Placental pericyte (primary cell): ENCODE results near the gene TST. TPM values are rescaled to one million over a fixed set of nuclear protein-coding genes. Genes with fewer than 3 reads are reported as not detected.

Source experiments
- small RNA-seq: library from RNA; depleted of rRNA; stranded (forward); fragments of <200 nt; gene quantifications from one replicate; pipeline ENCODE3, GENCODE V24; 2012; ENCODE audit warnings: low replicate concordance
- total RNA-seq: library from RNA; depleted of rRNA; stranded (reverse); fragments of >200 nt; gene quantifications from 2 replicates; pipeline ENCODE4 v1.2.3, GENCODE V29; 2012

TST gene
- 34.4 and 64.6 TPM in 2 replicates for total RNA-seq

DNA sequence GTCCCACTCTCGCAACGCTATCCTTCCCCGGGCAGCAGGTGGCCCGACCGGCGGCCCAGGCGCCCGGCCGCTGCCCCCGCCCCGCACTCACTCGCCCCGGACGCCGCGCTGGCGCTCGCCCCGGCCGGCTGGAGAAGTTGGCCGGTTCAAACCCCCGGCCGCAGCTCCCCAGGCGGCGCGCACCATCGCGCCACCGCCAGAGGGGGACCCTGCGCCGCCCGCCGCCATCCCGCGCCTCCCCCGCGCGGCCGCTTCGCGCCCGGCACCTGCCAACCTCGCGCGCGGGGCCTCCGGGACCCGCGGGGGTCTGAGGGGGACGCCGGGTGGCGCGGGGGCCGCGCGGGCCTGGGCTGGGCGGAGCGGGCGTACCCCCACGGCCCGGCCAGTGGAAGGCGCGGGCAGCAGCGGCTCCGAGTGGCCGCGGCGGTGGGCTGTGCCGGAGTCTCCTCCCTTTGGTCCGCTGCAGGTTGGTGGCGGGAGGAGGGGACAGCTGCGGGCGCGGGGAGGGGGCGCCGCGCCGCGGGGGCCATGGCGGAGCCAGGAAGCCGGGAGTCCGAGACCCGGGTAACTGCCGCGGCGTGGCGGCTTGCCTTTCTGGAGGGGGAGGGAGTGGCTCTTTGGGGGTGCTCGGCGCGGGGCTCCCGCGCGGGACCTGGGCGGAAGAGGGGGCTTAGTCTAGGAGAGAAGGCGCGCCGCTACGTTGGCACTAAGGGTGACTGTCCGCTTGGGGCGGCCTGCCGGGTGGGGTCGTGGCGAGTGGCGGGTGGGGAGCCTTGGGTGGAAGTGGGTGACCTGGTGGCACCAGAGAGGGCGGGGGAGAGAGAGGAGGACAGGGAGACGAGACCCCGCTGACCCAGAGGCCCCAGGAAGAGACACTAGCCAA lies at the start of gene TST, which contains the start of gene MPST:
Gene TST, minus strand, starts transcription at position 139 of the 883 bp plus-strand sequence. CDS start 715 bp downstream, outside the sequence.
Gene MPST, plus strand, starts transcription at position 434 of the 883 bp plus-strand sequence. Its CDS starts 95 bp downstream, at position 529.

DNA sequence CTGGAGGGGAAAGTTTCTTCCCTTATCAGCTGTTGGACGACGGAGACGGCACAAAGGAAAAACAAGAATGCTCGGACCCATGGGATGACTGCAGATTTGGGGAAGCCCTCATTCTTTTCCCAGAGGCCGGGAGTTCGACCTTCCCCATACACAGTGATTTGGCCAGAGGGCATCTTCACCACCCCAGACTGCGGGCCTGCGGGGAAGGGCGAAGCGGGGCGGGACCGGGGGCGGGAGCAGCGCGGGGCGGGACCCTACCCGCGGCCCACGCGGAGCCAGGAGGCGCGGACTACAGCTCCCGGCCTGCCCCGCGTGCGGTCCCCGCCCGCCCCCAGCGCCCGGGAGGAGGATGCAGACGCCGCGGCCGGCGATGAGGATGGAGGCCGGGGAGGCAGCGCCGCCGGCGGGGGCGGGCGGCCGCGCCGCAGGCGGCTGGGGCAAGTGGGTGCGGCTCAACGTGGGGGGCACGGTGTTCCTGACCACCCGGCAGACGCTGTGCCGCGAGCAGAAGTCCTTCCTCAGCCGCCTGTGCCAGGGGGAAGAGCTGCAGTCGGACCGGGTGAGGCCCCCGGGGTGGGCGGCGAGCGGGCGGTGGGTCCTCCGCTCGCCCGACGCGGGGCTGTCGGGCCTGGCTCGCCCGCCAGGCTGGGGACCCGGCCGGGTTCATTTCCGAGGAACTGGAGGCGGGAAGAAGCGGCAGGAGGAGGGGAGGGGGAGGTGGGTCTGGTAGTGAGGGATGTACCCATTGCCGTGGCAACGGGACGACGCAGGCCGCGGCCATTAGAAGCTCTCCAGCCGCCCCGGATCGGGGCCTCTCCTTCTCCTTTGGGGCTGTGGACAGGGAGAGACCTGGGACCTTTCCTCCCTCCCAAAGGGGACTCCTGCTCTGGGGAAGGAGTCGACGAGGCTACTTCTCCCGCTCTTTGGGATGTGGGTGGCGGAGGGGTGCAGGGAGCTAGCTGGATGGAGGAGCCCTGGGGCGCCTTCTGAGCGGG lies 32.4 kb upstream of the TST start, which contains the start of gene KCTD17:
Gene KCTD17, plus strand, starts transcription at position 352 of the 995 bp plus-strand sequence. Its CDS starts 19 bp downstream, at position 371.

Small RNAs within 50 kb of the gene (small RNA-seq; reads per million reads assigned to genes)
- gene RF00019: not detected

Other genes starting within 250 kb of the TST start
- 15.9 and 21.0 TPM in 2 replicates for gene IFT27, start 243.3 kb downstream of the TST start, total RNA-seq
- gene PVALB, start 202.4 kb downstream of the TST start, total RNA-seq: not detected in 2 replicates
- not detected in 2 replicates for gene NCF4, start 158.4 kb downstream of the TST start, total RNA-seq
- under 0.01 and 0.14 TPM in 2 replicates for gene CSF2RB, start 105.8 kb downstream of the TST start, total RNA-seq
- 88.5 and 172 TPM in 2 replicates for gene MPST, start 295 bp upstream of the TST start, total RNA-seq
- gene KCTD17, start 32.3 kb upstream of the TST start, total RNA-seq: 47.3 and 55.4 TPM in 2 replicates
- not detected in 2 replicates for gene TMPRSS6, start 90.3 kb upstream of the TST start, total RNA-seq
- 0.22 and 0.57 TPM in 2 replicates for gene IL2RB, start 130.5 kb upstream of the TST start, total RNA-seq
- 5.9 and 8.0 TPM in 2 replicates for gene C1QTNF6, start 168.8 kb upstream of the TST start, total RNA-seq
- not detected in 2 replicates for gene SSTR3, start 193.0 kb upstream of the TST start, total RNA-seq
- 16.6 and 24.2 TPM in 2 replicates for gene RAC2, start 224.8 kb upstream of the TST start, total RNA-seq